Karpas-422 (cell line): Measurements from ENCODE around the gene DNAI4. TPM values are rescaled to one million over a fixed set of nuclear protein-coding genes. Genes with fewer than 3 reads are reported as not detected.

Experiments used
- DNase-seq: peaks from one replicate; pipeline ENCODE4 v3.0.0-alpha.2; 2015
- H2AFZ ChIP-seq: fragments of 200-600 bp; sonication (generic); 2 replicates; pipeline ENCODE4 v1.6.1; 2014; ENCODE audit warnings: antibody characterized with exemption, low read length, mixed read lengths
- H3K27ac ChIP-seq: fragments of 200-600 bp; sonication (generic); 2 replicates; pipeline ENCODE4 v1.5.1; 2014; ENCODE audit warnings: mild to moderate bottlenecking, low read length, moderate library complexity
- H3K27me3 ChIP-seq: fragments of 200-600 bp; sonication (generic); 2 replicates; pipeline ENCODE4 v1.6.1; 2014; ENCODE audit warnings: low read length, mixed read lengths
- H3K36me3 ChIP-seq: fragments of 200-600 bp; sonication (generic); 2 replicates; pipeline ENCODE4 v1.6.1; 2014; ENCODE audit warnings: low read length, mixed read lengths; ENCODE audit not compliant: insufficient read depth
- H3K4me1 ChIP-seq: fragments of 200-600 bp; sonication (generic); 2 replicates; pipeline ENCODE4 v1.6.1; 2014; ENCODE audit warnings: mild to moderate bottlenecking, low read length, mixed read lengths
- H3K4me2 ChIP-seq: fragments of 200-600 bp; sonication (generic); 2 replicates; pipeline ENCODE4 v1.6.1; 2014; ENCODE audit warnings: low read length, low read depth, mild to moderate bottlenecking; ENCODE audit not compliant: poor library complexity, severe bottlenecking
- H3K4me3 ChIP-seq: fragments of 200-600 bp; sonication (generic); 2 replicates; pipeline ENCODE4 v1.5.1; 2014; ENCODE audit warnings: mild to moderate bottlenecking, antibody characterized with exemption, low read length, mixed read lengths
- H3K79me2 ChIP-seq: fragments of 200-600 bp; sonication (generic); 2 replicates; pipeline ENCODE4 v1.6.1; 2014; ENCODE audit warnings: mild to moderate bottlenecking, low read length, mixed read lengths
- H3K9ac ChIP-seq: fragments of 200-600 bp; sonication (generic); 2 replicates; pipeline ENCODE4 v1.6.0; 2014; ENCODE audit warnings: low read length
- H3K9me2 ChIP-seq: fragments of 200-600 bp; sonication (generic), shearing (Covaris generic); replicated peaks from 2 replicates; pipeline ENCODE4 v1.6.0; 2014; ENCODE audit warnings: mild to moderate bottlenecking, low read length, moderate library complexity; ENCODE audit not compliant: insufficient read depth
- H3K9me3 ChIP-seq: fragments of 300-700, 200-600 bp; sonication (generic); 2 replicates; pipeline ENCODE4 v1.6.1; 2014; ENCODE audit warnings: low read length, mixed read lengths
- H4K20me1 ChIP-seq: fragments of 200-600 bp; sonication (generic); 2 replicates; pipeline ENCODE4 v1.6.1; 2014; ENCODE audit warnings: mild to moderate bottlenecking, antibody characterized with exemption, low read length, low read depth; ENCODE audit not compliant: insufficient read depth
- total RNA-seq: library from RNA; depleted of rRNA; stranded (reverse); fragments of >200 nt; shearing (Covaris generic); gene quantifications from 2 replicates; pipeline ENCODE4 v1.2.3, GENCODE V29; 2014; ENCODE audit warnings: low replicate concordance

The DNAI4 gene
- total RNA-seq, 1 experiment from 2014 or later: 0.48 TPM

DNA sequence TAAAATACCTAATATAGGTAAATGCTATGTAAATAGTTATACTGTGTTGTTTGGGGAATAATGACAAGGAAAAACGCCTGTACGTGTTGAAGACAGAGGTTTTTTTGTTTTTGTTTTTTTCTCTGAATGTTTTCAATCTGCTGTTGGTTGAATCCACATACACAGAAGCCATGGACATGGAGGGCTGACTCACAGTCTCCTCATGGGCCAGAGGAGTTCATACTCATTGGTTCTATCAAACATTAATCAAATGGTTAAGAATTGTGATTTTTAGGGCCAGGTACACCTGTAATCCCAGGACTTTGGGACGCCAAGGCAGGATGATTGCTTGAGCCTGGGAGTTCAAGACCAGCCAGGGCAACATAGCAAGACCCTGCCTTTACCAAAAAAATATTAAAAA, 20.7 kb upstream of the DNAI4 start:
- Histone ChIP-seq H3K9me3 (no peaks in the 10 kb centered on the region), H3K36me3 (peaks cover 52% of the 10 kb centered on the region), H2AFZ (no peak overlapping the region), H3K4me3 (no peak overlapping the region), H3K9ac (no peak overlapping the region), H3K27ac (no peak overlapping the region), H3K4me2 (no peak overlapping the region), H3K27me3 (no peaks in the 10 kb centered on the region), H4K20me1 (0 out of 2 replicates have a peak, but pooled peaks cover 3% of the 10 kb centered on the region), H3K79me2 (peaks cover 95% of the 10 kb centered on the region), H3K4me1 (peaks cover 19% of the 10 kb centered on the region), H3K9me2 (no peaks in the 10 kb centered on the region)
- no peak for DNase-seq

DNA sequence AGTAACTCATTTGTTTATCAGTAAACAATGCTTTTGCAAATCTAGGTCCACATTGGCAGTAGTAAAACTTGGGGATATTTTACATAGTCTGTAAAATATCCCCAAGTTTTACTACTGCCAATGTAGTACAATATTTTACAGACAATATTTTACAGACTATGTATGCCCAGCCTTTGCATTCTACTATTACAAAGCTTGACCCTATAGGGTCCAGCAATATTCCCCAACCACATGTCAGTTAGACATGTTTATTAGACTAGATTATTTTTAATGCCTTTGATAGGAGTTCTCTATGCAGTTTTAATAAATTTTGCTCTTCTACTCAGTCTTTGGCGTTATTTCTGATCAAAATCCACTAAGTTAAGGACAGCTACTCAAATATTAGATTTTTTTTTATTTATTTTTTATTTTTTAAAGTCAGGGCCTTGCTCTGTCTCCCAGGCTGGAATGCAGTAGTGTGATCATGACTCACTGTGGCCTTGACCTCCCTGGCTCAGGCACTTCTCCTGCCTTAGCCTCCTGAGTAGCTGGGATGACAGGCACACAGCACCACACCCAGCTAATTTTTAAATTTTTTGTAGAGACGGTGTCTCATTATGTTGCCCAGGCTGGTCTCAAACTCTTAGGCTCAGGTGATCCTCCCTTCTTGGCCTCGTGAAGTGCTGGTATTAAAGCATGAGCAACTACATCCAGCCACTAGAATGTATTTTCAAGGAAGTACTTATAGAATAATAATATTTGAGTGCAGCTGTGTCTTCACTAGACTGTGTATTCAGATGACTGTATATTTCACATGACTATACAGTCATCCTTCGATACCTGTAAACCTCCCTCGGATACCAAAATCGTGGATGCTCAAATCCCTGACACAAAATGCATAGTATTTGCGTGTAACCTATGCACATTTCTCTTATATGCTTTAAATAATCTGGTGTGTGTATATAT, 19.9 kb upstream of the DNAI4 start:
- H3K9me2 ChIP-seq: no peaks in the 10 kb centered on the region
- no peak overlapping the region for H3K4me2 ChIP-seq
- no peak overlapping the region for H3K27ac ChIP-seq
- no peak overlapping the region for H3K4me3 ChIP-seq
- H3K27me3 ChIP-seq: no peaks in the 10 kb centered on the region
- H3K9ac ChIP-seq: no peak overlapping the region
- H2AFZ ChIP-seq: no peak overlapping the region
- peaks cover 24% of the 10 kb centered on the region for H3K4me1 ChIP-seq
- 0 out of 2 replicates have a peak, but pooled peaks cover 1% of the 10 kb centered on the region for H4K20me1 ChIP-seq
- no peaks in the 10 kb centered on the region for H3K9me3 ChIP-seq
- H3K79me2 ChIP-seq: peaks cover 95% of the 10 kb centered on the region
- H3K36me3 ChIP-seq: peaks cover 52% of the 10 kb centered on the region
- DNase-seq: no peak

- H3K9ac ChIP-seq: no peak overlapping the region
- H3K4me2 ChIP-seq: no peak overlapping the region
- no peak overlapping the region for H3K4me3 ChIP-seq
- no peaks in the 10 kb centered on the region for H3K27me3 ChIP-seq
- no peak overlapping the region for H2AFZ ChIP-seq
- peaks cover 44% of the 10 kb centered on the region for H3K36me3 ChIP-seq
- H3K79me2 ChIP-seq: peaks cover 96% of the 10 kb centered on the region
- H4K20me1 ChIP-seq: no peaks in the 10 kb centered on the region
- no peaks in the 10 kb centered on the region for H3K9me2 ChIP-seq
- H3K9me3 ChIP-seq: no peaks in the 10 kb centered on the region
- peaks cover 33% of the 10 kb centered on the region for H3K4me1 ChIP-seq
- no peak overlapping the region for H3K27ac ChIP-seq
- no peak for DNase-seq
Measured at GRCh38 chr1:66943361-66943969, 18.8 kb upstream of the DNAI4 start.

GRCh38 chr1:66940981-66941380, 16.3 kb upstream of the DNAI4 start:
- DNase-seq: no peak
- Histone ChIP-seq H4K20me1 (no peaks in the 10 kb centered on the region), H3K27me3 (no peaks in the 10 kb centered on the region), H3K9me2 (no peaks in the 10 kb centered on the region), H3K27ac (no peak overlapping the region), H2AFZ (no peak overlapping the region), H3K4me1 (peaks cover 41% of the 10 kb centered on the region), H3K4me3 (no peak overlapping the region), H3K9me3 (no peaks in the 10 kb centered on the region), H3K36me3 (peaks cover 23% of the 10 kb centered on the region), H3K79me2 (peaks cover 96% of the 10 kb centered on the region), H3K9ac (no peak overlapping the region), H3K4me2 (no peak overlapping the region)

- Histone ChIP-seq H3K27ac (no peak overlapping the region), H3K4me2 (no peak overlapping the region), H3K9me3 (no peaks in the 10 kb centered on the region), H4K20me1 (no peaks in the 10 kb centered on the region), H3K9ac (no peak overlapping the region), H3K27me3 (no peaks in the 10 kb centered on the region), H3K4me3 (no peak overlapping the region), H3K9me2 (no peaks in the 10 kb centered on the region), H3K4me1 (peaks cover 54% of the 10 kb centered on the region), H3K36me3 (peaks cover 23% of the 10 kb centered on the region), H2AFZ (no peak overlapping the region), H3K79me2 (peaks cover 100% of the 10 kb centered on the region)
- no peak for DNase-seq
Measured at GRCh38 chr1:66938613-66939012, 14.0 kb upstream of the DNAI4 start.

GRCh38 chr1:66937529-66938234, 13.0 kb upstream of the DNAI4 start:
- Histone ChIP-seq H3K27me3 (no peaks in the 10 kb centered on the region), H3K4me1 (peaks cover 63% of the 10 kb centered on the region), H3K4me3 (no peak overlapping the region), H3K4me2 (no peak overlapping the region), H2AFZ (no peak overlapping the region), H3K79me2 (peaks cover 100% of the 10 kb centered on the region), H3K27ac (no peak overlapping the region), H4K20me1 (no peaks in the 10 kb centered on the region), H3K9me2 (no peaks in the 10 kb centered on the region), H3K36me3 (peaks cover 26% of the 10 kb centered on the region), H3K9me3 (no peaks in the 10 kb centered on the region), H3K9ac (no peak overlapping the region)
- DNase-seq: no peak

DNA sequence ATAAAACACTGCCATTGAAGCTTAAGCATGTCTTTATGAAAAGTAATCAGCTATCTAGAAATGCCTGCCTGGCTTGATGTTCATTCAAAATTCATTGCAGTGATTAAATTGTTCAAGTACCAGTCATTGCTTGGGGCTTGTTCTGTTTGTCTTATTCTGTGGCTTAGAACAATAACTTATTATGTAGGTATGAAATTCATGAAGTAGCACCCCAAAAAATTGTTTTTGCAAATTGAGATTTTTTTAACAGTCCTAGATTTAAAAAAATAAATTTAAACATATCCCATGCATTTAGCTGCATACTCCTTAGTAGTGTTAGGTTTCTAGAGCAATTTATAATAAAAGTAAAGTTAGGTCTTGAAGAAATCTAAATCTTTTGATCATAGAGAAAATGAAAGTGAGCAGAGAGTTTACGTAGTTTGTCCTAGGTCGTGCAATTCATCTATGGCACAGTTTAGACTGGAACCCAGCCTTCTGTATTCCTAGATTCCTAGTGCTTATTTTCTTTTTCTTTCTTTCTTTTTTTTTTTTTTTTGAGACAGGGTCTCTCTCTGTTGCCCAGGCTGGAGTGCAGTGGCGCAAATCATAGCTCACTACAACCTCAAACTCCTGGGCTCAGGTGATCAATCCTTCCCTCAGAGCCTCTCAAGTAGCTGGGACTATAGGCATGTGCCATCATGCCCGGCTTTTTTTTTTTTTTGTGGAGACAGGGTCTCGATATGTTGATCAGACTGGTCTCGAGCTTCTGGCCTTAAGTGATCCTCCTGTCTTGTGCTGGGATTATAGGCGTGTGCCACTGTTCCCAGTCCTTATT, 9.4 kb upstream of the DNAI4 start:
- Histone ChIP-seq H4K20me1 (no peaks in the 10 kb centered on the region), H3K36me3 (peaks cover 6% of the 10 kb centered on the region; the same call in 1 of the 2 replicates), H3K9ac (peak overlapping the region; percentile 92; the same call in 1 of the 2 replicates), H3K9me2 (no peaks in the 10 kb centered on the region), H3K4me1 (peaks cover 49% of the 10 kb centered on the region), H3K4me2 (peak overlapping the region; percentile 98), H2AFZ (no peak overlapping the region), H3K27ac (no peak overlapping the region), H3K4me3 (0 out of 2 replicates have a peak overlapping the region, but pooled peaks have one; percentile 88), H3K9me3 (no peaks in the 10 kb centered on the region), H3K79me2 (peaks cover 95% of the 10 kb centered on the region), H3K27me3 (no peaks in the 10 kb centered on the region)
- no peak for DNase-seq
